GM18868 (cell line): ENCODE results near the gene SERPINE1.
A peak's percentile ranks its signal among the peaks of the same experiment; 100 is the strongest.
"Not testable (repeated sequence)": the region's sequence is repeated elsewhere in the genome, so short reads cannot be mapped to it uniquely, and the experiment has no call there.

Experiments used
- ATAC-seq: cut with Tn5 transposase; IDR thresholded peaks from one replicate; pipeline ENCODE4 v1.9.1; 2021; ENCODE audit warnings: mild to moderate bottlenecking, moderate library complexity; ENCODE audit not compliant: unreplicated experiment

Gene SERPINE1

GRCh38 chr7:101121991-101122932 lies 4.6 kb upstream of the SERPINE1 start:
- ATAC-seq, result no peak

- ATAC-seq, result no peak
Observed at GRCh38 chr7:101122933-101123702, 3.8 kb upstream of the SERPINE1 start.

GRCh38 chr7:101123703-101124068 lies 3.2 kb upstream of the SERPINE1 start:
- no peak for ATAC-seq

GRCh38 chr7:101124376-101125056 lies 2.4 kb upstream of the SERPINE1 start:
- no peak for ATAC-seq

GRCh38 chr7:101125989-101126650 lies 784 bp upstream of the SERPINE1 start:
- ATAC-seq, result peak; percentile 29

GRCh38 chr7:101127460-101128039 lies 646 bp downstream of the SERPINE1 start:
- no peak for ATAC-seq

- ATAC-seq, result no peak
Observed at GRCh38 chr7:101128040-101128834, 1.3 kb downstream of the SERPINE1 start.

- ATAC-seq, result no peak
Observed at GRCh38 chr7:101129603-101130117, 2.8 kb downstream of the SERPINE1 start.

GRCh38 chr7:101132626-101133600 lies 6.0 kb downstream of the SERPINE1 start:
- not testable (repeated sequence) for ATAC-seq

GRCh38 chr7:101133621-101134398 lies 6.9 kb downstream of the SERPINE1 start:
- ATAC-seq, result no peak

- no peak for ATAC-seq
Observed at GRCh38 chr7:101134399-101134980, 7.6 kb downstream of the SERPINE1 start.

- no peak for ATAC-seq
Observed at GRCh38 chr7:101137651-101138212, 10.8 kb downstream of the SERPINE1 start.

- ATAC-seq, result peak; percentile 75
Observed at GRCh38 chr7:101138213-101138870, 11.4 kb downstream of the SERPINE1 start.

GRCh38 chr7:101140339-101140699 lies 13.4 kb downstream of the SERPINE1 start:
- no peak for ATAC-seq

GRCh38 chr7:101140746-101141382 lies 14.0 kb downstream of the SERPINE1 start:
- ATAC-seq, result no peak
